ENCODE data around the gene IGF2R. TPM values are rescaled to one million over a fixed set of nuclear protein-coding genes. Genes with fewer than 3 reads are reported as not detected.

IGF2R gene
- total and polyA plus RNA-seq, 9 donors, result 29.3 to 116 (median 49.2) TPM

DNA sequence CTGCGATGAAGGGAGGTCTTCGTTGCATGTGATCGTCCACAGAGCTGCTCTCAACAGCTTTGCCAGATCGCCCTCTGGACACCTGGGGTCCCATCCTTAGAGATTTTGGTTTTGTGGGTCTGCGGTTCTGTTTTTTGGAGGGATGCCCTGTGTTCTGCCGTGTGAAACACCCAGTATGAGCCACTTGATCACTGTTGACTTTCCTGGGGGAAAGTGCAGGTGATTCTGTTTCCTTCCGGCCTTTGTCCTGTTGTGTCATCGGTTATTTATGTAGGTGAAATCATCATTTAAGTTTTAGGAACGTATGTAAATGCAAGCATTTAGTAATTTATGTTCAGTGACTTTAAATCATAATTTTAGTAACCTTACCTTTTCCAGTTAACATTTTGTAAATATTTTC lies 96.3 kb downstream of the IGF2R start:
- DNase-seq, result no peak
- intact Hi-C loops (cut with DNase I), result no loop called here
- no peak overlapping the region for H3K4me3 ChIP-seq
- TF ChIP-seq EP300 (IDR thresholded peaks at IDR 0.05) (no peak), POLR2A (IDR thresholded peaks at IDR 0.05) (no peak)
- TF ChIP-seq, protein P1, sequence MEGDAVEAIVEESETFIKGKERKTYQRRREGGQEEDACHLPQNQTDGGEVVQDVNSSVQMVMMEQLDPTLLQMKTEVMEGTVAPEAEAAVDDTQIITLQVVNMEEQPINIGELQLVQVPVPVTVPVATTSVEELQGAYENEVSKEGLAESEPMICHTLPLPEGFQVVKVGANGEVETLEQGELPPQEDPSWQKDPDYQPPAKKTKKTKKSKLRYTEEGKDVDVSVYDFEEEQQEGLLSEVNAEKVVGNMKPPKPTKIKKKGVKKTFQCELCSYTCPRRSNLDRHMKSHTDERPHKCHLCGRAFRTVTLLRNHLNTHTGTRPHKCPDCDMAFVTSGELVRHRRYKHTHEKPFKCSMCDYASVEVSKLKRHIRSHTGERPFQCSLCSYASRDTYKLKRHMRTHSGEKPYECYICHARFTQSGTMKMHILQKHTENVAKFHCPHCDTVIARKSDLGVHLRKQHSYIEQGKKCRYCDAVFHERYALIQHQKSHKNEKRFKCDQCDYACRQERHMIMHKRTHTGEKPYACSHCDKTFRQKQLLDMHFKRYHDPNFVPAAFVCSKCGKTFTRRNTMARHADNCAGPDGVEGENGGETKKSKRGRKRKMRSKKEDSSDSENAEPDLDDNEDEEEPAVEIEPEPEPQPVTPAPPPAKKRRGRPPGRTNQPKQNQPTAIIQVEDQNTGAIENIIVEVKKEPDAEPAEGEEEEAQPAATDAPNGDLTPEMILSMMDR (IDR thresholded peaks at IDR 0.05), result no peak
- H3K4me1 ChIP-seq (ENCODE audit: insufficient read depth), result no peaks in the 10 kb centered on the region
- H3K36me3 ChIP-seq, result no peaks in the 10 kb centered on the region
- H3K9me3 ChIP-seq, result no peaks in the 10 kb centered on the region
- H3K27ac ChIP-seq, result no peak overlapping the region
- WGBS, 3 donors, result 82 to 85% (median 82%) methylated on average over 9 of the region's 9 CpGs
- H3K27me3 ChIP-seq, result no peaks in the 10 kb centered on the region

DNA sequence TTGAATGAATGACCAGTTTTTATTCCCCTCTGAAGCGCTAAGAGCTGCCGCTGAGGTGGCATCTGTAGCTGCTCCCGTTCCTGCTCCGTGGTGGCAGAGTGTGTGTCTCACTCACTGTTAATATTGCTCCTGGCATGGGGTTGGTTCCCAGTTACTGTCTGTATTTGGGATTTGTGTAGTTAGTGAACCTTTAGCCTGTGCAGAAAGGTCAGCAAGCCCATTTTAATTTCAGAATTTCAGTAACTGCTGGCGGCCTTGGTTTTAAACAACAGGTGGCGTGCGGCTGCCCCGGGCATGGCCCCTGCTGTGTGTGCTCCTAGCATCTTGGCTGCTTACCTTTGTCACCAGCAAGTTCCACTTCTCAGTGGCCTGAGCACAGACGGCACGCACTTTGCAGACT lies 98.7 kb downstream of the IGF2R start:
- Histone ChIP-seq H3K9me3 (no peaks in the 10 kb centered on the region), H3K4me3 (no peak overlapping the region), H3K36me3 (no peaks in the 10 kb centered on the region), H3K27me3 (no peaks in the 10 kb centered on the region), H3K27ac (no peak overlapping the region), H3K4me1 (ENCODE audit: insufficient read depth) (no peaks in the 10 kb centered on the region)
- intact Hi-C loops (cut with DNase I), result no loop called here
- TF ChIP-seq EP300 (IDR thresholded peaks at IDR 0.05) (no peak), POLR2A (IDR thresholded peaks at IDR 0.05) (no peak)
- TF ChIP-seq, protein P1 (IDR thresholded peaks at IDR 0.05), result no peak
- no peak for DNase-seq
- 87 to 96% (median 89%) methylated on average over 10 of the region's 10 CpGs for WGBS, 3 donors

DNA sequence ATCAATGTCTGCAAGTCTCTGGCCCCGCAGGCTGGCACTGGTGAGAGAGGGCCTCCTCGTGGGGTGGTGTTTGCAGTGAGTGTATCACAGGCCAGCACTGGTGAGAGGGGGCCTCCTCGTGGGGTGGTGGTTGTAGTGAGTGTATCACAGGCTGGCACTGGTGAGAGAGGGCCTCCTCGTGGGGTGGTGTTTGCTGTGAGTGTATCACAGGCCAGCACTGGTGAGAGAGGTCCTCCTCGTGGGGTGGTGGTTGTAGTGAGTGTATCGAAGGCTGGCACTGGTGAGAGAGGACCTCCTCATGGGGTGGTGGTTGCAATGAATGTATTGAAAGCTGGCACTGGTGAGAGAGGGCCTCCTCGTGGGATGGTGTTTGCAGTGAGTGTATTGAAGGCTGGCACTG lies 99.5 kb downstream of the IGF2R start:
- no peaks in the 10 kb centered on the region for H3K4me1 ChIP-seq (ENCODE audit: insufficient read depth)
- TF ChIP-seq, protein P1 (IDR thresholded peaks at IDR 0.05), result no peak
- TF ChIP-seq POLR2A (IDR thresholded peaks at IDR 0.05) (no peak), EP300 (IDR thresholded peaks at IDR 0.05) (no peak)
- WGBS, 3 donors, result 79 to 91% (median 80%) methylated on average over 7 of the region's 7 CpGs
- DNase-seq, result no peak
- no peaks in the 10 kb centered on the region for H3K36me3 ChIP-seq
- H3K4me3 ChIP-seq, result no peak overlapping the region
- intact Hi-C loops (cut with DNase I), result no loop called here
- no peaks in the 10 kb centered on the region for H3K9me3 ChIP-seq
- no peak overlapping the region for H3K27ac ChIP-seq
- H3K27me3 ChIP-seq, result no peaks in the 10 kb centered on the region

DNA sequence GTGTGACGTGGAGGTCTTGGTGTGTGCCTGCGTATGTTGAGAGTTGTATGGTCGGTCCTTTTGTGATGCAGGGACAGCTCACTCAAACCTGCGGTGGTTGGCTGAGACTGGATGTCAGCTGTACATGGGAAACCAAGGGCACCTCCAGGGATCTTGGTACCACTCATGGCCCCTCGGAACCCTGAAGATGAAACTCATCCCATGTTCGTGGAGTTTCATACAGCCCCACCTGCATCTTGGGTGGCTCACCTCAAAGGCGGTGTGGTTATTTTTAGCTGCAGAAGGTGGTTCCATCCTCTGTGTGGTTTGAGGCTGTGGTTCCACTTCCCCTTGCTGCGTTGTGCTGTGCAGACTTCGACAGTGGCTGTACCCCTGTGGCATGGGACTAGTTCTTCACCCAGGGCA lies 100.2 kb downstream of the IGF2R start:
- Histone ChIP-seq H3K27me3 (no peaks in the 10 kb centered on the region), H3K36me3 (no peaks in the 10 kb centered on the region), H3K9me3 (no peaks in the 10 kb centered on the region), H3K27ac (no peak overlapping the region), H3K4me3 (no peak overlapping the region), H3K4me1 (ENCODE audit: insufficient read depth) (no peaks in the 10 kb centered on the region)
- DNase-seq, result no peak
- intact Hi-C loops (cut with DNase I), result no loop called here
- TF ChIP-seq, protein P1 (IDR thresholded peaks at IDR 0.05), result no peak
- TF ChIP-seq POLR2A (IDR thresholded peaks at IDR 0.05) (no peak), EP300 (IDR thresholded peaks at IDR 0.05) (no peak)
- WGBS, 3 donors, result 82 to 96% (median 88%) methylated on average over 9 of the region's 9 CpGs

DNA sequence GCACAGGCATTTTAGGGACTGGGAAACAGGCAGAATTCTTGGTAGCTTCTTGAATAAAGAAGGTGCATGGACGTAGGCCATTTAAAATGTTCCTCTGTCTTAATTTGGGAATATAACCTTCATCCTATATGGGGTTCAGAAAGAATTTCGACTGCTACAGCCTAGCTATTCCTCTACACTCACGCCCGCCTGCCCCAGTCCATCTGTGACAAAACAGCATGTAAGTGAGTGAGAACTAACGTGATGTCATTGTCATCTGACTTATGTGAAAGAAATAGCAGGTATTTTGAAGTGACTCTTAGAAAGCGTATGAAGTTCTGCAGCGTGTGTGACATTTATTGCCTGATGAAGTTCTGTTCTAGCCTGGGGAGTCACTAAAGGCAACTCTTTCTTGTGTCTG lies 100.6 kb downstream of the IGF2R start:
- intact Hi-C loops (cut with DNase I), result no loop called here
- H3K4me3 ChIP-seq, result no peak overlapping the region
- no peak overlapping the region for H3K27ac ChIP-seq
- H3K36me3 ChIP-seq, result no peaks in the 10 kb centered on the region
- WGBS, 3 donors, result 95 to 96% (median 95%) methylated on average over 7 of the region's 7 CpGs
- TF ChIP-seq EP300 (IDR thresholded peaks at IDR 0.05) (no peak), POLR2A (IDR thresholded peaks at IDR 0.05) (no peak)
- TF ChIP-seq, protein P1 (IDR thresholded peaks at IDR 0.05), result no peak
- H3K27me3 ChIP-seq, result no peaks in the 10 kb centered on the region
- no peaks in the 10 kb centered on the region for H3K4me1 ChIP-seq (ENCODE audit: insufficient read depth)
- H3K9me3 ChIP-seq, result no peaks in the 10 kb centered on the region
- DNase-seq, result no peak
